ENCODE measurements around the gene CPE. TPM values are rescaled to one million over a fixed set of nuclear protein-coding genes. Genes with fewer than 3 reads are reported as not detected.

Gene CPE
- total RNA-seq, 2 donors from 2014 or later, result 71.6 to 108 TPM

DNA sequence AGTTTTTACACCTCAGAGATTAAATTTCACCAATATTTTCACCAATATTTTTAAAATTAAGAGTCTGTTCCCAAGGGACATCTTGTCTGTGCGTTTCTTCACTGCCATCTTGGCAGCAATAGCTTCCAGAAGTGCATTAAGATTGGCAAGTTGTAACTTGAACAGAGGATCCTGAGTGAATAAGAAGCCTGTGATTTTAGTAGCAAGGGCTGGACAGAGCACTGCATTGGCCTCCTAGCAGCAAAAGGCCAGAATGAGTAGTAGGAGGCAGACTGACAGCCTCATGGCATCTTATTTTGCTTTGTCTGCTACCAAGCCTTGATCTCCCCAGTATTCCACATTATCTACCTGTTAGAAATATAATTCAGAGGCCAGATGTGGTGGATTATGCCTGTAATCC lies 138.4 kb downstream of the CPE start:
- no peak overlapping the region for H3K27ac ChIP-seq
- DNase-seq (no peak), ATAC-seq (no peak)
- H3K27me3 ChIP-seq, result no peaks in the 10 kb centered on the region
- no peaks in the 10 kb centered on the region for H3K4me1 ChIP-seq
- intact Hi-C loops (cut with DNase I), result no loop called here
- WGBS, 2 donors, result 61 to 78% methylated on average over 1 of the region's 1 CpG
- no peaks in the 10 kb centered on the region for H3K9me3 ChIP-seq
- TF ChIP-seq, protein P1, sequence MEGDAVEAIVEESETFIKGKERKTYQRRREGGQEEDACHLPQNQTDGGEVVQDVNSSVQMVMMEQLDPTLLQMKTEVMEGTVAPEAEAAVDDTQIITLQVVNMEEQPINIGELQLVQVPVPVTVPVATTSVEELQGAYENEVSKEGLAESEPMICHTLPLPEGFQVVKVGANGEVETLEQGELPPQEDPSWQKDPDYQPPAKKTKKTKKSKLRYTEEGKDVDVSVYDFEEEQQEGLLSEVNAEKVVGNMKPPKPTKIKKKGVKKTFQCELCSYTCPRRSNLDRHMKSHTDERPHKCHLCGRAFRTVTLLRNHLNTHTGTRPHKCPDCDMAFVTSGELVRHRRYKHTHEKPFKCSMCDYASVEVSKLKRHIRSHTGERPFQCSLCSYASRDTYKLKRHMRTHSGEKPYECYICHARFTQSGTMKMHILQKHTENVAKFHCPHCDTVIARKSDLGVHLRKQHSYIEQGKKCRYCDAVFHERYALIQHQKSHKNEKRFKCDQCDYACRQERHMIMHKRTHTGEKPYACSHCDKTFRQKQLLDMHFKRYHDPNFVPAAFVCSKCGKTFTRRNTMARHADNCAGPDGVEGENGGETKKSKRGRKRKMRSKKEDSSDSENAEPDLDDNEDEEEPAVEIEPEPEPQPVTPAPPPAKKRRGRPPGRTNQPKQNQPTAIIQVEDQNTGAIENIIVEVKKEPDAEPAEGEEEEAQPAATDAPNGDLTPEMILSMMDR (IDR thresholded peaks at IDR 0.05), result no peak
- no peak for TF ChIP-seq POLR2A (IDR thresholded peaks at IDR 0.05)
- H3K36me3 ChIP-seq (replicated peaks in 1 of 2; ENCODE audit: insufficient read depth in 1 of 2, low read depth in 2 of 2), result no peaks in the 10 kb centered on the region
- H3K4me3 ChIP-seq, result no peak overlapping the region

DNA sequence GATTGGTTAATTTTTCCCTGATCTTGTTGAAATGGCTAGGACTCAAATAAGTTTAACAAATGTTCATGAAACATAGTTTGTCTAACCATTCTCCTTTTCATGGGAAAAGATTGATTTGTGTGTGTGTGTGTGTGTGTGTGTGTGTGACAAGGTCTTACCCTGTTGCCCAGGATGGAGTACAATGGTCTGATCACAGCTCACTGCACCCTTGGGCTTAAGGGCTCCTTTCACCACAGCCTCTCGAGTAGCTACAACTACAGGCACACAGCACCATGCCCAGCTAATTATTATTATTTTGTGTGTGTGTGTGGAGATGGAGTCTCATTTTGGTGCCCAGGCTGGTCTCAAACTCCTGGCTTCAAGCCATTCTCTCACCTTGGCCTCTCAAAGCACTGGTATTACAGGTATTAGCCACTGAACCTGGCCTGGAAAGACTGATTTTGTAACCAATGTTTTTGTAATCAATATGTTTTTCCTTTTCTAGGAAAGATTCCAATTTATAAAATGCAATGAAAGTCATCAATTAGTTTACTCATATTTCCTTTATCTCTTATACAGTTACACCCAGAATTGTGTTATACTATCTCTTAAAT lies 139.3 kb downstream of the CPE start:
- Histone ChIP-seq H3K4me3 (no peak overlapping the region), H3K4me1 (no peaks in the 10 kb centered on the region), H3K9me3 (no peaks in the 10 kb centered on the region), H3K36me3 (replicated peaks in 1 of 2; ENCODE audit: insufficient read depth in 1 of 2, low read depth in 2 of 2) (no peaks in the 10 kb centered on the region), H3K27me3 (no peaks in the 10 kb centered on the region), H3K27ac (no peak overlapping the region)
- intact Hi-C loops (cut with DNase I), result no loop called here
- no peak for ATAC-seq
- no peak for TF ChIP-seq POLR2A (IDR thresholded peaks at IDR 0.05)
- TF ChIP-seq, protein P1 (IDR thresholded peaks at IDR 0.05), result no peak
- 75 to 78% methylated on average over 1 of the region's 1 CpG for WGBS, 2 donors
- DNase-seq, result no peak

DNA sequence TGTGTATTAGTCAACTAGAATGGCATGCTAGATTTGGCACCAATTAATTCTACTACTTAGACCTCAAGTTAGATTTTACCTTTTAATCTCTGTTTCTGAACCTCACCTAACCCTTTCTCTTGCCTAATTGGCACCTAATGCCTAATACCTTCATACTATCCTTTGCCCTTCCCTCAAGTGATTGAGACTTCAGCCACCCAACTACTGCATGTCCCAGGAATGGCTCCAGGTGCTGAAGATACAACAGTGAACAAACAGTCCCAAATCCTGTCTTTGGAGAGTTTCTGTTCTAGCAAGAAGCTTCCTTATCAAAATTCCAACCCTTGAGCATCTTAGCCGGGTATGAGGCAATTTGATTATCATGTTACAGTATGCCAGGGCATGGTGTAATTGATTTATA lies 139.9 kb downstream of the CPE start:
- intact Hi-C loops (cut with DNase I), result no loop called here
- H3K9me3 ChIP-seq, result no peaks in the 10 kb centered on the region
- H3K4me1 ChIP-seq, result no peaks in the 10 kb centered on the region
- no peaks in the 10 kb centered on the region for H3K36me3 ChIP-seq (replicated peaks in 1 of 2; ENCODE audit: insufficient read depth in 1 of 2, low read depth in 2 of 2)
- H3K27me3 ChIP-seq, result no peaks in the 10 kb centered on the region
- ATAC-seq (no peak), DNase-seq (no peak)
- TF ChIP-seq, protein P1 (IDR thresholded peaks at IDR 0.05), result no peak
- no peak for TF ChIP-seq POLR2A (IDR thresholded peaks at IDR 0.05)
- H3K27ac ChIP-seq, result no peak overlapping the region
- H3K4me3 ChIP-seq, result no peak overlapping the region
- 75 to 85% methylated on average over 1 of the region's 1 CpG for WGBS, 2 donors

DNA sequence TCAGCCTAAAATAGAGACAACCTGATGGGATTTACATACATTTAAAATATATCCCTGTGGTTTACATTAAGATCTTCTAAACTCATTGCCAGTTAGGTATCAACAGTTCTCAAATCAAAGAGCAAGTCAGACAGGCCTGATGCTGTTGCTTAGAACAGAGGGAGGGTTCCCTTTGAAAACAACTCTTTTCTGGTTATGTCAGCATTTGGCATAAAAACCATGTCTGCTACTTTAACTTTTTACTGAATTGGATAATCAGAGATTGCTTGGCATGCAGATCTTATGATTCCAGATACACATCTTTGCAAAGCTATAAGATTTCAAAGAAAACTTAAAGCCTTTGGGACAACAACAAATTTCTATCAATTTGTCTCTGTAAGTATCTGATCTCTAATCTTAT lies 140.8 kb downstream of the CPE start:
- H3K9me3 ChIP-seq, result no peaks in the 10 kb centered on the region
- ATAC-seq (no peak), DNase-seq (no peak)
- intact Hi-C loops (cut with DNase I), result no loop called here
- TF ChIP-seq POLR2A (IDR thresholded peaks at IDR 0.05), result no peak
- TF ChIP-seq, protein P1 (IDR thresholded peaks at IDR 0.05), result no peak
- H3K27me3 ChIP-seq, result no peaks in the 10 kb centered on the region
- no peak overlapping the region for H3K27ac ChIP-seq
- H3K4me3 ChIP-seq, result no peak overlapping the region
- no peaks in the 10 kb centered on the region for H3K4me1 ChIP-seq
- no peaks in the 10 kb centered on the region for H3K36me3 ChIP-seq (replicated peaks in 1 of 2; ENCODE audit: insufficient read depth in 1 of 2, low read depth in 2 of 2)

DNA sequence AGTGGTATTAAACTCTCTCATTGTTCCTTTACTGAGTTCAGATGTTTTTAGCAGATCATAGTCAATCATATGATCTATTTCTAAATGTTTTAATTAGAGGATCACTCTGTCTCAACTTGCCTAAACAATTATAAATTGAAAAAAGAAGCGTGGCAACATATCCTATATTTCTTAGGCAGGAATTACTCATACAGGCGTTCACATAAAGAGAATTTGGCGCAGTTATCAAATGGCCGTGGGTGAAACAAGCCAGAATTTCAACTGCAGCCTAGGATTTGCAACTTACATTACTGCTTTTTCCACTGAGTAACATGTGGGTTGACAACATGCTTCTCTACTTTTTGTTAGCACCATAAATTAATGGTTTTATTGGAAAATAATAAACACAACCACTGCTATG lies 141.3 kb downstream of the CPE start:
- no peaks in the 10 kb centered on the region for H3K27me3 ChIP-seq
- DNase-seq (no peak), ATAC-seq (no peak)
- H3K36me3 ChIP-seq (replicated peaks in 1 of 2; ENCODE audit: insufficient read depth in 1 of 2, low read depth in 2 of 2), result no peaks in the 10 kb centered on the region
- 82 to 86% methylated on average over 4 of the region's 4 CpGs for whole genome bisulfite sequencing, 2 donors
- TF ChIP-seq POLR2A (IDR thresholded peaks at IDR 0.05), result no peak
- no peak overlapping the region for H3K27ac ChIP-seq
- no peaks in the 10 kb centered on the region for H3K4me1 ChIP-seq
- H3K4me3 ChIP-seq, result no peak overlapping the region
- intact Hi-C loops (cut with DNase I), result no loop called here
- no peaks in the 10 kb centered on the region for H3K9me3 ChIP-seq

All from body of pancreas (tissue), 4 donors.